Measurements from ENCODE around the gene IL1RAPL2.

GRCh38 chrX:105375816-105376215 lies 809.8 kb downstream of the IL1RAPL2 start:
- no peak for TF ChIP-seq CTCF (IDR thresholded peaks at IDR 0.05 in 4 of 5, conservative IDR thresholded peaks at IDR 0.05 in 1 of 5)
- no peak for TF ChIP-seq POLR2A (IDR thresholded peaks at IDR 0.05)
